Activated CD4-positive, alpha-beta T cell treated with anti-CD3 and anti-CD28 coated beads, Interleukin-2, amount 50 U/mL, for 48 hours (primary cell): ENCODE data around the gene GLIS2.

ENCODE experiments used
- DNase-seq, 2 experiments: peaks; one replicate each; pipeline ENCODE4 v3.0.0-alpha.2; 2020

GLIS2 gene

GRCh38 chr16:4298761-4299522 is 16.9 kb upstream of the GLIS2 start:
- no peak for DNase-seq

- DNase-seq: no peak
These were observed 14.7 kb upstream of the GLIS2 start for GRCh38 chr16:4301177-4301576.

- no peak for DNase-seq
These were observed 13.9 kb upstream of the GLIS2 start for GRCh38 chr16:4301968-4302367.

- no peak for DNase-seq
These were observed 11.9 kb upstream of the GLIS2 start for GRCh38 chr16:4303973-4304372.

- peak; percentile 26 to 34 for DNase-seq
These were observed 9.2 kb upstream of the GLIS2 start for GRCh38 chr16:4306470-4307214.

GRCh38 chr16:4307215-4308037 is 8.4 kb upstream of the GLIS2 start:
- peak; percentile 94 for DNase-seq

- no peak for DNase-seq
These were observed 6.6 kb upstream of the GLIS2 start for GRCh38 chr16:4309102-4309832.

- peak; percentile 59 to 69 for DNase-seq
These were observed 6.0 kb upstream of the GLIS2 start for GRCh38 chr16:4309833-4310266.

- peak; percentile 27 to 37 for DNase-seq
These were observed 2.0 kb upstream of the GLIS2 start for GRCh38 chr16:4313563-4314531.

GRCh38 chr16:4314532-4315185 is 1.2 kb upstream of the GLIS2 start:
- peak in 1 of 2 experiments; percentile 21 for DNase-seq

GRCh38 chr16:4316108-4316863 is 419 bp downstream of the GLIS2 start:
- no peak for DNase-seq

GRCh38 chr16:4316864-4317531 is 1.1 kb downstream of the GLIS2 start:
- no peak for DNase-seq

- DNase-seq: no peak
These were observed 1.9 kb downstream of the GLIS2 start for GRCh38 chr16:4317532-4318450.

GRCh38 chr16:4318451-4318910 is 2.6 kb downstream of the GLIS2 start:
- DNase-seq: no peak

- DNase-seq: no peak
These were observed 3.1 kb downstream of the GLIS2 start for GRCh38 chr16:4318967-4319366.

- DNase-seq: peak; percentile 62 to 75
These were observed 3.9 kb downstream of the GLIS2 start for GRCh38 chr16:4319454-4320421.

- no peak for DNase-seq
These were observed 4.8 kb downstream of the GLIS2 start for GRCh38 chr16:4320571-4321137.
